Measurements from ENCODE around the gene STX19.
"Not testable (repeated sequence)": the region's sequence is repeated elsewhere in the genome, so short reads cannot be mapped to it uniquely, and the experiment has no call there.

The STX19 gene

DNA sequence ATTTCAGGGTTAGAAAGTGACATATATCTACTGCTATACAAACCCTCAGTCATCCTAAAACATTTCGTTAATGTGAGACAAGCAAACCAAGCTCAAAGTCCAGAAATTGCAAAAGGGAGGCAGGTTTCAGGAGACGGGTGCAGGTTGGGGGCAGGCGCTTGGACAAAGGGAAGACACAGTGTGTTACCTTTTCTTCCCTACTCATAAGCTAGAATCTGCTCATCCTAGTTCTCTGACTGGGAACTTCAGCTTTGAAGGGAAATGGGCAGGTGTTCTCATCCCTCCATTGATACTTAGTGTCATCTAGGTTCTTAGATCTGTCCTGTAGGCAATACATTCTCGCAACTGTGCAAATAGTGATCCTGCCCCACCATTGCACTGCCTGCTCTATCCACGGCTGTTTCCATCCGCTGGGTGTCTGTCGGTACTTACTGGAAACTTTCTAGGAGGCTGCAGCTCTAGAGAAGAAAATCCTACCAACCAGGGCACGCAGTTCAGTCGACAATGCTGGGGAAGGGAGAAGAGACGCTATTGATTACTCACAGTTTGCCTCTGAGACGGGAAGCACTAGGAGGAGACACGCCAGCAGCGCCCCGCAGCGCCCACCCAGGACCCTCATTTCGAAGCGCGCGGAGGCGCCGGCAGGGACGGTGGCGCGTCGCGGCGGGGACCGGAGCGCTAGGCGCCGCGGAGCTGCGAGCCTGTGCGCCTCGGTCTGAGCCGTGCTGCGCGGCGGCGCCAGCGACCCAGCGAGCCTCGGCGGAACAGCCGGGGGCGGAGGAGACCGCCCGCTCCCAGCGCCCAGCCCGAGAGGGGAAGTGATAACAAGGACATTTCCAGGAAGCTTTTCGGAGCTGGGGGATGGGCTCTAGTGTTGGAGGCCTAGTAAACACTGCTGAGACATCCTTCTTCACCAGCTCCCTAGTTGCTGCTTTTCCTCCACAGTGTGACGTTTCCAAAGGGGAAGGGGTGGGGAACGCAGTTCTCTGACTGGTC is 55.0 kb downstream of the STX19 start, which contains the start of gene PROS1:
TSS of gene PROS1 (minus strand) at position 766 of the 996 bp plus-strand sequence. CDS start at position 619, 147 bp downstream.
- DNase-seq (ENCODE audit: low read depth): peak; percentile 1

DNA sequence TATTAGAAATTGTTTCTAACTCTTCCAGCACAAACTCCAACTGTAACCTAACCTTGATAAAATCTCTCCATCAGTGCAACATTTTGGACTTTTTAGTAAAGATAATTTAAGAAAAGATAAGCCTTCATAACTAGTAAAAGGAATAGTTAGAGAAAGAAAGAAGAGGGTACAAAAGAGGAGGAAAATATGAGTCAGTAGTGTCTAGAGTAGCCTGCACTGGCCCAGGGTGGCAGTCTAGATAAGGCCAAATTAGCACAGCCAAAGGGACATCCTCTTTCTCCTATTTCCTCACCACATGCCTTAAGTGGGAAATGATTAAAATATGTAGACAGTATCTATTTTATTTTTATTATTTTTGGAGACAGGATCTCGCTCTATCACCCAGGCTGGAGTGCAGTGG is 58.4 kb downstream of the STX19 start:
- DNase-seq (ENCODE audit: low read depth): no peak

DNA sequence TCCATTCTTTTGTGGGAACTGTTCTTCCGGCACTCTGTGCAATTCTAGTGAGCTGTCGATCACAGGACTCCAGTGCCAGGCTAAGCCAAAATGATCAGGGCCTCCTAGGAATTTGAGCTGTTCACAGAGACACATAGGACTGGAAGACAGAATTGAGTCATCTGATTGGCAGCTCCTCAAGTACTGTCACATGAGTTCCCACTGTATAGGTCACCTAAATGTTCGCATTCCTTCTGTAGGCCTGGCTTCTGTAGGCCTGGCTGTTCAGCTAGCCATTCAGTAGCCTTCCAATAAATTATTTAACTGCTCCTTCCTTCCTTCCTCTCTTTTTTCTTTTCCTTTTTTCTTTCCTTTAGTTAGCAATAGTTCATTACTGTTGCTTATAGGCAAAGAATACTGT is 59.0 kb downstream of the STX19 start:
- DNase-seq (ENCODE audit: low read depth): no peak

DNA sequence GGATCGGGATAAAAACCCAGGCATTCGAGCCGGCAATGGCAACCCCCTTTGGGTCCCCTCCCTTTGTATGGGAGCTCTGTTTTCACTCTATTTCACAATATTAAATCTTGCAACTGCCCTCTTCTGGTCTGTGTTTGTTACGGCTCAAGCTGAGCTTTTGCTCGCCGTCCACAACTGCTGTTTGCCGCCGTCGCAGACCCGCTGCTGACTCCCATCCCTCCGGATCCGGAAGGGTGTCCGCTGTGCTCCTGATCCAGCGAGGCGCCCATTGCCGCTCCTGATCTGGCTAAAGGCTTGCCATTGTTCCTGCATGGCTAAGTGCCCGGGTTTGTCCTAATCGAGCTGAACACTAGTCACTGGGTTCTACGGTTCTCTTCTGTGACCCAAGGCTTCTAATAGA is 63.3 kb downstream of the STX19 start:
- DNase-seq (ENCODE audit: low read depth): not testable (repeated sequence)
